Lower leg skin (tissue), 3 donors: ENCODE data around the gene SERPINH1.

Source experiments
- POLR2A ChIP-seq, 2 donors: fragments of 450-650 bp; IDR thresholded peaks; one replicate each; pipeline ENCODE4 v1.6.1; 2016 to 2017; ENCODE audit warnings: antibody characterized with exemption in 2 of 2, mild to moderate bottlenecking in 1 of 2, moderate library complexity in 1 of 2
- TF ChIP-seq, protein P1 (sequence below), 3 donors: fragments of 450-650 bp; IDR thresholded peaks; one replicate each; pipeline ENCODE4 v1.5.1; 2016; ENCODE audit warnings: antibody characterized with exemption in 3 of 3, mild to moderate bottlenecking in 3 of 3, moderate library complexity in 2 of 3

DNA sequence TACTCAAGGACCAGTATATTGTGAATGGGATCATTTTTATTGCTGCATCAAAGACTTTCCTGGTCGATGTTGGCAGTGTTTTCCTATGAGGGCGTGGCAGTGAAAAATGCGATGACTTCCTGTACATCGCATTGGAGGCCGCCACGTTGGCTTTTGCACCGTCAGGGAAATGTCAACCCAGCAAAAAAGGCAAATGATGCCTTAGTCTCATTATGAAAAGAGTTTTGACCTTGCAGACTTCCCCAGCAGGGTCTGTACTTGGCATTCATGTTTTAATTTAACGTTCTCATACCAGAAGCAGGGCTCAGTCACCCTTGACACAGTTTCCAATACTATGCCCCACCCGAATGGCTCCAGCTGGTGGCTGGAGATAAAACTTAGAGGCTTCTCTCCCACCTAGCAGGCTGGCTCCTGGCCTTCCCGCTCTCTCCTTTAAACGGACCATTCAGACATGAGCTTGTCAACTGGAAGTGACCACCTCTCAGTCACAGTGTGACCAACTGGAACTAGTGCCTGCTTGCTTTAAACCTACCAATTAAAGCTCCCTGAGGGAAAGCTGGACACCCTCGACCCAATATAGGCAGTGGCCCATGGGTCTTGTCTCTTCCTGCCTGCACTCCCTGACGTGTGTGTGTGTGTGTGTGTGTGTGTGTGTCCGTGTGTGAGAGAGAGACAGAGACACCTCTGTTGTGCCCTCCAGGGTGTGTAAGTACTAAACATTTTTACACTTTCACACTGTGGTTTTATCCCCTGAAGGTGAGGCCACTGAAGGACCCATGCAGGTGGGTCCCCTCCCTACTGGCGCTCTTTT, 27.6 kb upstream of the SERPINH1 start:
- TF ChIP-seq, protein P1, sequence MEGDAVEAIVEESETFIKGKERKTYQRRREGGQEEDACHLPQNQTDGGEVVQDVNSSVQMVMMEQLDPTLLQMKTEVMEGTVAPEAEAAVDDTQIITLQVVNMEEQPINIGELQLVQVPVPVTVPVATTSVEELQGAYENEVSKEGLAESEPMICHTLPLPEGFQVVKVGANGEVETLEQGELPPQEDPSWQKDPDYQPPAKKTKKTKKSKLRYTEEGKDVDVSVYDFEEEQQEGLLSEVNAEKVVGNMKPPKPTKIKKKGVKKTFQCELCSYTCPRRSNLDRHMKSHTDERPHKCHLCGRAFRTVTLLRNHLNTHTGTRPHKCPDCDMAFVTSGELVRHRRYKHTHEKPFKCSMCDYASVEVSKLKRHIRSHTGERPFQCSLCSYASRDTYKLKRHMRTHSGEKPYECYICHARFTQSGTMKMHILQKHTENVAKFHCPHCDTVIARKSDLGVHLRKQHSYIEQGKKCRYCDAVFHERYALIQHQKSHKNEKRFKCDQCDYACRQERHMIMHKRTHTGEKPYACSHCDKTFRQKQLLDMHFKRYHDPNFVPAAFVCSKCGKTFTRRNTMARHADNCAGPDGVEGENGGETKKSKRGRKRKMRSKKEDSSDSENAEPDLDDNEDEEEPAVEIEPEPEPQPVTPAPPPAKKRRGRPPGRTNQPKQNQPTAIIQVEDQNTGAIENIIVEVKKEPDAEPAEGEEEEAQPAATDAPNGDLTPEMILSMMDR (IDR thresholded peaks at IDR 0.05) = no peak
- TF ChIP-seq POLR2A (IDR thresholded peaks at IDR 0.05) = no peak
